ENCODE results near the gene MDC1. TPM values are rescaled to one million over a fixed set of nuclear protein-coding genes. Genes with fewer than 3 reads are reported as not detected.

MDC1 gene
- polyA plus RNA-seq, 1 of the 3 experiments (the other 2 are of a cell fraction) = 10.4 TPM

GRCh38 chr6:30681766-30682142 is 35.3 kb downstream of the MDC1 start (continued):
- TF ChIP-seq REST (IDR thresholded peaks at IDR 0.05; ENCODE audit: low read depth, low read length) (no peak), FOXJ3 (CRISPR knock-in tag; IDR thresholded peaks at IDR 0.05) (no peak), RCOR1 (IDR thresholded peaks at IDR 0.05; ENCODE audit: low read length) (no peak), POLR2AphosphoS5 (IDR thresholded peaks at IDR 0.05; ENCODE audit: low read depth, low read length) (no peak), EZH2phosphoT487 (IDR thresholded peaks at IDR 0.05; ENCODE audit: borderline replicate concordance, low read depth) (no peak), YY1 (IDR thresholded peaks at IDR 0.05; ENCODE audit: low read depth) (no peak)

- peak overlapping the region; percentile 19; the same call in 1 of the 2 replicates for H3K9ac ChIP-seq
- H3K27ac ChIP-seq (ENCODE audit: low read depth in 2 of 2, low read length in 1 of 2) = peak overlapping the region in 1 of 2 experiments; percentile 14; a peak in 1 of 4 replicates
- peaks cover 36% of the 10 kb centered on the region for H4K20me1 ChIP-seq (ENCODE audit: insufficient read depth)
- no peaks in the 10 kb centered on the region for H3K9me3 ChIP-seq
- peaks cover 16 to 44% of the 10 kb centered on the region in 2 experiments; a peak in 3 of 4 replicates for H3K4me1 ChIP-seq (ENCODE audit: control insufficient read depth in 1 of 2, insufficient read depth in 2 of 2, low read depth in 1 of 2, low read length in 1 of 2)
- peak overlapping the region in 1 of 2 experiments; percentile 22; a peak in 1 of 4 replicates for H3K4me3 ChIP-seq (ENCODE audit: low read depth in 2 of 2, low read length in 1 of 2)
- H3K9me2 ChIP-seq = no peaks in the 10 kb centered on the region
- TF ChIP-seq GATA2 (CRISPR knock-in tag; IDR thresholded peaks at IDR 0.05) (no peak), ELF1 (IDR thresholded peaks at IDR 0.05) (no peak), MAX (IDR thresholded peaks at IDR 0.05; ENCODE audit: low read depth) (no peak), YY1 (IDR thresholded peaks at IDR 0.05; ENCODE audit: low read depth) (no peak), RXRA (IDR thresholded peaks at IDR 0.05; ENCODE audit: borderline replicate concordance, low read depth) (no peak), FOXM1 (IDR thresholded peaks at IDR 0.05; ENCODE audit: low read depth) (no peak), RFX5 (IDR thresholded peaks at IDR 0.05; ENCODE audit: low read length) (no peak), ZBTB33 (IDR thresholded peaks at IDR 0.05; ENCODE audit: borderline replicate concordance, low read depth) (no peak)
- 91% methylated on average over 7 of the region's 7 CpGs for WGBS (ENCODE audit: low lambda C conversion rate)
- no peak for DNase-seq
- peaks cover 25 to 48% of the 10 kb centered on the region in 2 experiments for H3K36me3 ChIP-seq (replicated peaks in 1 of 2; ENCODE audit: control insufficient read depth in 1 of 2, insufficient read depth in 2 of 2, low read length in 1 of 2)
- H3K4me2 ChIP-seq = peak overlapping the region; percentile 69
- peaks cover 59% of the 10 kb centered on the region for H3F3A ChIP-seq (replicated peaks; ENCODE audit: insufficient read depth)
- H2AFZ ChIP-seq (ENCODE audit: low read depth) = no peak overlapping the region
- POLR2A ChIA-PET = interaction anchor here (1.2 to 2.2 kb wide), 3 partner anchors 42 to 50 kb away, joined by 7 to 24 read pairs (median 8); no protein-coding TSS in a partner anchor
- no peaks in the 10 kb centered on the region for H3K27me3 ChIP-seq (ENCODE audit: insufficient read depth)
- CTCF ChIA-PET = interaction anchor here (0.7 to 29.8 kb wide), 19 partner anchors 9 to 203 kb away, joined by 3 to 838 read pairs (median 5); partner anchors contain the start of genes FLOT1, MDC1, MRPS18B and NRM
- H3K79me2 ChIP-seq (ENCODE audit: insufficient read depth) = peaks cover 76% of the 10 kb centered on the region
Observed at GRCh38 chr6:30679765-30680535, 37.1 kb downstream of the MDC1 start.

Measured in SK-N-SH (cell line).